Mesothelial cell of epicardium (in vitro differentiated cells): Measurements from ENCODE around the gene GALNT15. TPM values are rescaled to one million over a fixed set of nuclear protein-coding genes. Genes with fewer than 3 reads are reported as not detected.

Source experiments
- DNase-seq, 2 experiments: peaks; one replicate each; pipeline ENCODE4 v3.0.0; 2021; ENCODE audit warnings: low spot score in 2 of 2; ENCODE audit not compliant: unreplicated experiment in 2 of 2
- H3K27ac Mint-ChIP-seq: 2 replicates; pipeline ENCODE4 v1.8.0; 2021; ENCODE audit warnings: mixed read lengths
- H3K27me3 Mint-ChIP-seq: 2 replicates; pipeline ENCODE4 v1.8.0; 2021; ENCODE audit warnings: low read depth, mixed read lengths
- H3K36me3 Mint-ChIP-seq: 2 replicates; pipeline ENCODE4 v1.8.0; 2021; ENCODE audit warnings: mixed read lengths
- H3K4me1 Mint-ChIP-seq: 2 replicates; pipeline ENCODE4 v1.8.0; 2021; ENCODE audit warnings: mixed read lengths
- H3K4me3 Mint-ChIP-seq: 2 replicates; pipeline ENCODE4 v1.8.0; 2021; ENCODE audit warnings: mild to moderate bottlenecking, moderate library complexity, mixed read lengths
- H3K9me3 Mint-ChIP-seq: 2 replicates; pipeline ENCODE4 v1.8.0; 2021; ENCODE audit warnings: mixed read lengths
- CTCF ChIP-seq: fragments of 200-600 bp; sonication (generic); IDR thresholded peaks from one replicate; pipeline ENCODE4 v1.5.0; 2021; ENCODE audit warnings: antibody characterized with exemption; ENCODE audit not compliant: unreplicated experiment
- total RNA-seq: library from RNA; stranded (reverse); gene quantifications from 3 replicates; pipeline ENCODE4 v1.2.1, GENCODE V29; 2021

GALNT15 gene
- total RNA-seq, 1 donor from 2014 or later = 0.07 TPM

- Mint-ChIP-seq H3K4me3 (no peak overlapping the region), H3K9me3 (no peaks in the 10 kb centered on the region), H3K36me3 (no peaks in the 10 kb centered on the region), H3K27ac (no peak overlapping the region), H3K27me3 (no peaks in the 10 kb centered on the region), H3K4me1 (no peaks in the 10 kb centered on the region)
- no peak for DNase-seq
- TF ChIP-seq CTCF = no peak
These were observed 74.1 kb downstream of the GALNT15 start for GRCh38 chr3:16248556-16248955.

DNA sequence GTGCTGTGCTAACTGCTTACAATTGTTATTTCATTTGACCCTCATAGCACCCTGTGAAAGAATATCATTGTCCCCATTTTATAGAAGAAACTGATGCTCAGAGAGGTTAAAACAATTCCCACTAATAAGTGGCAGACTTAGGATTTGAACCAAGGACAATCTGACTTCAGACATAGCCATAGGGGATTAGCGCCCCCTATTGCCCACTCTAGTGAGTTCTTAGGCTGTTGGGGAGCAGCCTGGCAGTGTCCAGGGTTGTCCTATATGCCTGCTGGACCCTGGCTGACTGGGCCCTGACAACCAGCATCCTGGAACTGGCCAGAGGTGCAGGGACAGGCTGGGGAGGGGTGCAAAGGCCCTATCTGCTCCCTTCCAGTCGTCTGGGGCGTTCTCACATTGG is 74.9 kb downstream of the GALNT15 start:
- Mint-ChIP-seq H3K27ac (no peak overlapping the region), H3K9me3 (no peaks in the 10 kb centered on the region), H3K27me3 (no peaks in the 10 kb centered on the region), H3K4me3 (no peak overlapping the region), H3K36me3 (no peaks in the 10 kb centered on the region), H3K4me1 (no peaks in the 10 kb centered on the region)
- no peak for TF ChIP-seq CTCF
- DNase-seq = no peak

GRCh38 chr3:16249886-16250285 is 75.4 kb downstream of the GALNT15 start:
- DNase-seq = no peak
- H3K4me3 Mint-ChIP-seq = no peak overlapping the region
- no peak overlapping the region for H3K27ac Mint-ChIP-seq
- no peak for TF ChIP-seq CTCF
- H3K9me3 Mint-ChIP-seq = no peaks in the 10 kb centered on the region
- no peaks in the 10 kb centered on the region for H3K4me1 Mint-ChIP-seq
- no peaks in the 10 kb centered on the region for H3K36me3 Mint-ChIP-seq
- H3K27me3 Mint-ChIP-seq = no peaks in the 10 kb centered on the region

DNA sequence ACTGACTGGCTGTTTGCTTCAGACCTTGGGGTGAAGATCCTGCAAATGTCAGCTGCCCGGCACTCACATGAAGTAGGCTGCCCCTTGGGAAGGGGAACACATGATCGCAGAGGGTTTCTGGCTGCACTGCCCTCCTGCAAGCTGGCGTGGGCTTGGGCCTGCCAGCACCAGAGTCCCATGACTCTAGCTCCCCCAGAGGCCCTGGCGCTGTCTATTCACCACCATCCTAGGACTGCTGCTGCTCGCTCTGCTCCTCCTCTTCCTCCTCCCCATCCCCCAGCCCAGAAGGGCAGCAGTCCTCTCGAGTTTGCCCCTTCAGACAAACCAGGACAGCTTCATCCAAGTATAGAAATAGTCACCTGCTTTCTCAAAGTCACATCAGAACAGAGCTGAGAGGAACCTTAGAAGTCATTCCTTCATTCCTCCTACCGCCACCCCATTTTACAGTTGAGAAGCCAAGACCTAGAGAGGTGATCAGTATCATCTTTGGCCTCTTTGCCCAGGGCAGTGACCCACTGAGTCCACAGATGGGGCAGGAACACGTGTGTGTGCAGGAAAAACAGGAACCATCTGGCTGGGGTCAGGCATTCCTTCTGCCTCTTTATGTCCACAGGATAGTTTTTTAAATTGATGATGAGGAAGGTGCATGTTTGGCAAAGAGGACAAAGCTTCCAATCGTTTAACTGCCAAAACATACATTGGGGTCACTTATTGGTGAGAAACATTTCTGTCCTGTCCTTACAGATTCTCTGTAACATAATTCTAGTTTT is 77.0 kb downstream of the GALNT15 start:
- H3K4me3 Mint-ChIP-seq = no peak overlapping the region
- no peak for DNase-seq
- H3K27me3 Mint-ChIP-seq = no peaks in the 10 kb centered on the region
- TF ChIP-seq CTCF = no peak
- no peaks in the 10 kb centered on the region for H3K36me3 Mint-ChIP-seq
- no peaks in the 10 kb centered on the region for H3K9me3 Mint-ChIP-seq
- no peaks in the 10 kb centered on the region for H3K4me1 Mint-ChIP-seq
- H3K27ac Mint-ChIP-seq = no peak overlapping the region

DNA sequence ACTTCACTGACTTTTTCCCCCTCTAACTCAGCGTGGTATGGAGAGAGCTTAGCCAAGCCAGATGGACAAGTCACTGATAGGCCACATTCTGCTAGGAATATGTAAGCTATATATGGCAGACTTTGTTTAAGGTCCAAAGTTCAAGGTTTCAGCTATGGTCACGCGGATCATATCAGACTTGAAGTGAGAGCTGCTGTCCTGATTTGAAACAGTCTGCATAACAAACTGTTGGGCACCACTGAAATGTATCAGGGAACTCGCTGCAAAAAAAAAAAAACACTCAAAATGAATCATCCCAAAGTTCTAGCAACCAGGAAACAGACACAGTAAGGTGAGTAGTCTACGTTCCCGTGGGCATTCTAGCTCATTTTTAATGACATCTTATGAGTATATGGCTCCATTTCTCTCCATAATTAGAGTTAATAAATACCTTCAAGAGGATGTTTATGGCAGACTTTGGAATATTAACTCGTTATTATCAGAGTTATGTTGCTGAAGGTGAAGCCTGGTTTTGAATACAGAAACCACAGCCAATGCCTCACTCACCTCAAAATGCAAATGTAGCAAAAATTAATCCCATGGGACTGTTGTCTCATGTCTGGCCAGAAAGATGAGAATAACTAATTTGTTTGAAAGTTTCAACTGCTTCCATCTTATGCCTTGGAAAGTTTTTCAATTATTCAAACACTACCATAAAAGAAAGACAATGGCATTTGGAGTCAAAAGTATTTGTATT is 77.9 kb downstream of the GALNT15 start:
- H3K27ac Mint-ChIP-seq = no peak overlapping the region

More for the DNA sequence above, 77.9 kb downstream of the GALNT15 start:
- Mint-ChIP-seq H3K9me3 (no peaks in the 10 kb centered on the region), H3K27me3 (no peaks in the 10 kb centered on the region), H3K36me3 (no peaks in the 10 kb centered on the region), H3K4me3 (no peak overlapping the region), H3K4me1 (no peaks in the 10 kb centered on the region)
- TF ChIP-seq CTCF = no peak
- DNase-seq = no peak
